SKM-1 treated with dmso at 0.1 percent for 144 hours (cell line): ENCODE measurements around the gene ZFHX3.
A peak's percentile ranks its signal among the peaks of the same experiment; 100 is the strongest.

ENCODE experiments used
- DNase-seq: peaks from one replicate; lab custom pipeline; 2025; ENCODE audit not compliant: unreplicated experiment; lab: John Stamatoyannopoulos, UW

The ZFHX3 gene

DNA sequence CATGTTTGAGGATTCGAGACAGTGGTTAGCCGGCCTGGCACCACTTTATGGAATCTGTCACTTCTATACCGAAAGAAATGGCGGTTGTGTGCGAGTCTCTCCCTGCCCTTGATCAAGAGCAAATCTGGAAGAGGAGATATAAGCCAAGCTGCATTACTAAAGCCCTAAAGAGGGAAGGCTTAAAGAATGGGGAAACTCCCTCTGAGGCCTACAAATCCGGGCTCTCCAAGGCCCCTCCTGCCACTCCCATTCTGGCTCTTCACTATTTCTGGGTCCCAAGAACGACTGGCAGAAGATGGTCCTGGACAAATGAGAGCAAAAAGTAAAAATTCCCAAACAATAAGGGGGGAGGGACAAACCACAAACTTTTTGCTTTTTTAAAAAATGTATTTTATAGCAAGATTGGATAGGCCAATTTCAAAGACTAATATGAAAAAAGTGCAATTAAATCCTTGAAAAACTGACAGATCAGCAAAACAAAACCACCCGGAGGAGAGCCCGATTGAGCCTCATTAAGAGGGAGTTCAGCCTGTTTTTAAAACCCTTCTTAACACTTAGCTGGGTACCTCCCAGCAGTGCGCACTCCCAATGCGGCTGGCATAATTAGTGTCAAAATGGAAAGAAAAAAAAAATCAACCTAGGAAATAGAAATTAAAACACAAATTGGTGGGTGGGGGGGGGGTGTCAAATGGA, 193.5 kb downstream of the ZFHX3 start:
- DNase-seq = no peak

DNA sequence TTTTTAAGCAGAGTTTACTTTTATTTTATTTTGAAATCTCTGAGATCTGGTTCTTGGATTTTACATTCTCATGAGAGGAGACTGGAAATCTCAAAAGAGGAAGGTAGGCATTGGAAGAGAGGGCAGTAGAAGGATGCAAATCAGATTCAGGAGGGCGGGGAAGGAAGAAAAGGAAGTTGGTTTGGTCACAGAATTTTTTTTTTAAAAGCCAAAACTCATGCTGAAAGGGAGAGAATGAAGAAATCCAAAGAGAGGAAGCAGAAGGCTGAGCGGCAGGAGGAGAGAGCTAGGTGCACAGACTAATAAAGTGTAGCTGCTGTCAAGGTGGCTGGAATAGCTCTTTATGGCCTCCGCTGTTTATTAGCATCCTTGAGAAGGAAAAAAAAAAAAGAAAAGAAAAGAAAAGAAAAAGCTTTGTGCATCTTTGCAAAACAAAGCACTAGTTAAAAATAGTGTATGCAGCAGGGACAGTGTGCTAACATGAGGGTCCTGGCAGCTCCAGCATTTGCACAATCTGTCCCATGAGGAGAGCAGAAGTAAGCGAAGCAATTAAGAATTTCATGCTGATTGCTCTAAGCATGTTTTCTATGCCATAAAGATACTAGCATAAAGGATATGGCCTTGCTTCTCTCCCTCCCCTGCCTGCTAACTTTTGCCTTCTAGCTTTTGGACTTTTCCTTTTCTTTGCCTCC, 194.2 kb downstream of the ZFHX3 start:
- peak; percentile 94 for DNase-seq

DNA sequence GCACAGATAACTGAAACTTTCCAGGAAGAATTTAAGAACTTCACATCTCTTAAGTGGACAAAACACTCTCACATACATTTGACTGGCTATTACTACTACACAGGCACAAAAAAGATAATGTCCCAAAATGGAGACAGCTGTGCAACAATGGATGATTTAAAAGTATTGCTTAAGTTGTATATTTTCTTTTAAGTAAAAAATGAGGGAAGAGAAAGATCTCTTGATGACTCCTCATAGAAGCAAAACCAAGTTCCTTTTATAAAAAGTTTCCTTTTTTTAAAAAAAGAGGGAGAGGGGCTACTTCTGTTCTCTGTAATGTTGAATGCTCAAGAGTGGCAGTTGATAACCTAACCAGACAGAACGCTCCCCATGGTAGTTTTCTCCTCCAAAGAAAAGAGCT, 195.5 kb downstream of the ZFHX3 start:
- DNase-seq = no peak

DNA sequence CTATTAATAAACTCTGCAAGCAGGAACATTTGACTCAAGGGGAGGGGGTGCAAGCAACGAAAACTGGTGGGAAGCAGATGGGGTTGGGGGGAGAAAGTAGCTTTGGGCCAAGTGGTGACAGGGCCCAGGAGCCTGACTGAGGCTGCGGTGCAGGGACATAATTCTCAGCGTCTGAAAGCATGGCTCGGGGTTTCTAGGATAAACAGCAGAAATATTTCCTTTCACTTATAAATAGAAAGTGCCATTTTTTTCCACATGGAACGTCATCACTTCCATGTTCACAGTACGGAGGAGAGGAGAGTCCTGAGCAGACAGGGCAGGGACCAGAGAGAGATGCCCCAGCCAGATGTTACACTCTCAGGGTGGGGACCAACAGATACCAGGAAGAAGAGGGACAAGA, 197.1 kb downstream of the ZFHX3 start:
- no peak for DNase-seq

GRCh38 chr16:72850021-72850420, 197.9 kb downstream of the ZFHX3 start:
- no peak for DNase-seq

GRCh38 chr16:72848759-72849664, 198.9 kb downstream of the ZFHX3 start:
- no peak for DNase-seq

GRCh38 chr16:72848028-72848400, 199.9 kb downstream of the ZFHX3 start:
- no peak for DNase-seq

GRCh38 chr16:72847187-72848027, 200.5 kb downstream of the ZFHX3 start:
- DNase-seq = peak; percentile 16

- DNase-seq = no peak
These were observed 201.3 kb downstream of the ZFHX3 start for GRCh38 chr16:72846594-72846993.

DNA sequence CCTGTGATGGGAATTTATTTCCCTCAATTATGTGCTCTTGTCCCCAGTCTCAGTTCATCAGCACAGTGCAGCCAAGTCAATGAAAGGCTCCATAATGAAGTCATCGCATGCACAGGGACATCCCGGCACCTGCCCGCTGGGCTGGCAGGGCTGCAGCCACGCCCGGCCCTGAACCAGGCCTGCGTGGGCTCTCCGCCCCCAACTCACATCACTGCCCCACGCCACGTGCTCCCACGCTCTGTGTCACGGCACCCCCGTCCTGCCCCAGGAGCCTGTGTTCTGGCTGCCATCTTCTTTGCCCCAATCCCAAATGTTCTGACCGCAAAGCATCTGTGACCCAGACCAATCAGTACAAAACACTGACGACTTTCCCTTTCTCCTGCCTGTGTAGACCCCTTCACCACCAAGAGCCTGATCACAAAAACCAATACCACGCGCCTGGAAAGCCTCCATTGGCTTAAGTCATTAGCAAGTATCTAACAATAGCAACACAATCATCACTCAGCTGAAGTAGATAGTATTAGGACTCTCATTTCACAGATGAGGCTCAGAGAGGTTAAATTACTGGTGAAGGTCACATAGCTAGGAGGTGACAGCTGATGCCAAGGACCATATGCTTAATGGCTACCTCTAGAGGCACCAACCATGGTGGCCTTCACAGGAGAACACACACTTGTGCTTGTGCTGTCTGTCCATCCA, 202.5 kb downstream of the ZFHX3 start:
- no peak for DNase-seq

DNA sequence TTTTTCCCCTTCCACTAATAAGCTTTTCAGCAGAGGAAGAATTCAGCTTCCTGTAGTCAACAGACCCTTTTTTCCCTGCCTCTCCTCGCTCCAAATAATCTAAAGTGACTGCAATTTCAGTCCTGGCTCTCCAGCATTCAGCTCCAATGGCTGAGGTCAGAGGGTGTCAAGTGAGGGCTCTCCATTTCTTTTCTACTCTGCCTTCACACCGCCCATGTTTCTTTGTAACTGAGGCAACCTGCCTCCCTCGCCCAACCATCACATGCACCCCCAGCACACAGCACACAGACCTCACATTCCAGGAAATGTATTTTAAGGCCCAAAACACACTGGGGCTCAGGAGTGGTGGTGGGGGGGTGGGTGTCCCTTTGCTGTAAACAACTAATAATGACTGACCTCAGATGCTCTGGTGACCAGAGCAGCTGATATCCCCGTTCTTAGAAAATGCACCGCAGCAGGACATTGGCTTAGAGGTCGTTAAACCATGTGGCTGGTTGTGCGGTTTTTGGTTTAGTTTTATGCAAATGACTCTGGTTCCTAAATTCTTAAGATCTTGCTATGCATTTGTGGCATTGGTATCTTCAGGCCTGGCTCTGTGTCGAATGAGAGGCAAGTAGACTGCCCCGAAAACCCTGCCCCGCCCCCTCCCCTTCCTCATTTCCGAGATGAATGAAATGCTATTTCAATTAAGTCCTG, 203.6 kb downstream of the ZFHX3 start:
- no peak for DNase-seq

DNA sequence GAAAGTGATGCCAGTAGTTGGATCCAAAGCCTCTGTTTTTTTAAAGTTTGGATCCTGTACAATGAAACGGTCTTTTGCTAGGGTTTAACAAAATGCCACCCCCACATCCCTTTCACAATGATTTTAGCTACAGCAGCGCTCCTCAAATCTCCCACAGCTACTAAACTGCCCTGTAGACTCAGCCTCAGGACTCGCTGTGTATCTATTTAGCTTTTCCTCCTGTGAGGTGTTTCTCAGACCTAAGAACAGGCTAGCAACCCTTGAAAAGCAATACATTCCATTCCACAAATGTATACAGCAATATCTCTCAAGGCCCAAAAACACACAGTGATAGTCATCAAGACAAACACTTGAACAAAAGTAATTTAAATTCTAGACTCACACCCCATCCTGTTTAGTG, 206.4 kb downstream of the ZFHX3 start:
- no peak for DNase-seq

DNA sequence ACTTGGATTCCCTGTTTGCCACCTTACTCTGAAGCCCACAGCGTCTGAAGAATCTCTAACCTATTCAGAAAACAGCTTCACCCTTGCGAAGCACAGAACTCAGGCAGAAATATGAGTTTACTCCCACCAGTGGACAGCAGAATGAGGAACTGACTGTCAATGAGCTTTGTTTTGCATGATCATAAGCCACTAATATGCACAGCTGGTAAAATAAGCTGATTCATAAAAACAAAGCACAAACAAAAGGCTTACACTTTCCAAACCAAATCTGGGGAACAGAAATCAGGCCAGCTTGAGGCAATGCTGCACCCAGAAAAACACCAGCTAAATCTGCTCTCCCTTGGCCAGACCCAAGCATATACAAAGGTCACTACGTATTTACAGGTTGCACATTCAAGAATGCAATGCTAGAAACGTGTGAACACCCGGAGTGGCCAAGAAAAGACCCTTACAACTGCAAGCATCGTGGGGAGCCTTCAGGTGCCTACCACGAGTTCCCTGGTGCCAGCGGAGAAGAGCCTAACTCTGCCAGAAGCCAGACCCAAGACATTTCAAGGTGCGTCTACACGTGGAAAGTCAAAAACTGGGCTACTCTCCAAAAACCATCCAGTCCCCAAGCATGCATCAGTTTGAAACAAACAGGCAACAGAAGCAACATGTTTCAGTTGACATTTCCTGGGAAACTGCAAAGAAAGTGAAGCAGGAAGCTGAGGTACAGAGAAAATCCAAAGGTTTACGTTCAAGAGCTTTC, 207.1 kb downstream of the ZFHX3 start:
- DNase-seq = no peak

DNA sequence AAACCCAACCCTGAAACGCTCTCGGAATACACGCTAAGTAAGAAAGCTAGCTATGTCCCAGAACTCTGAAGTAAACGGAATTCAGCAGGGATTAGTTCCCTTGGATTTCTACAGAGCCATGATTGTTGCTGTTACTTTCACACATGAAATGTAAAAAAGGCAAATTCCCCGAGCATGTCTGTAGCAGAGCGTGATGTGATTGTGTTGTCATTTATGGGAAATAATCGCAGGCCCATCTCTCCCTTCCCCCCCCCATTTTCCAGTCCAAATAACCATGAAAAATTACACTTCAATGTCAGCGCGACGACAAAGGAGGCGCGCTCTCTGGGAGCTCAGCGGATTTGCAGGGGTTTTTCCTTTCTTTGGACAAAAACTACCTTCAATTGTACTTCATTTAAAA, 209.0 kb downstream of the ZFHX3 start:
- DNase-seq = no peak

DNA sequence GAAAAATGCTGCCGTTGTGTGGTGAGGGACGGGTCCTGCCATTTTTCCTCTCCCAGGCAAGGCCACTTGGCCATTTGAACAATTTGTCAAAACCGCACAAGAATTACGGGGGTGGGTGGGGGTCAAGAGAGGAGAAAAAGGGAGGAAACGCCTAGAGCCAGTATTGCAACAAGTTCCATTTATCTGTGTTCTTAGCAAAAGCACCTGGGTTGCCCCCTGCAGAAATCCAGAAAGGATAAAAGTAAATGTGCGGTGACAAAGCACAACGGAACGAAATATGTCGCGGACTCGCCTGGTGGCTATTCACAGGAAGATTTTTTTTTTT, 209.4 kb downstream of the ZFHX3 start:
- no peak for DNase-seq

GRCh38 chr16:72837846-72838585, 209.9 kb downstream of the ZFHX3 start:
- no peak for DNase-seq

- no peak for DNase-seq
These were observed 210.9 kb downstream of the ZFHX3 start for GRCh38 chr16:72836985-72837384.

- no peak for DNase-seq
These were observed 211.7 kb downstream of the ZFHX3 start for GRCh38 chr16:72836181-72836580.

GRCh38 chr16:72835086-72835485, 212.8 kb downstream of the ZFHX3 start:
- no peak for DNase-seq
